ENCODE data around the gene DGCR6L. TPM values are rescaled to one million over a fixed set of nuclear protein-coding genes. Genes with fewer than 3 reads are reported as not detected.
A peak's percentile ranks its signal among the peaks of the same experiment; 100 is the strongest.
"Not testable (repeated sequence)": the region's sequence is repeated elsewhere in the genome, so short reads cannot be mapped to it uniquely, and the experiment has no call there.

DGCR6L gene
- total RNA-seq, 2 donors from 2014 or later: 23.3 to 31.8 TPM

GRCh38 chr22:20311249-20312062 lies 8.4 kb downstream of the DGCR6L start:
- not testable (repeated sequence) for ATAC-seq (replicated peaks in 1 of 2); H3K36me3 Mint-ChIP-seq (ENCODE audit: insufficient read depth in 2 of 2); H3K9me3 Mint-ChIP-seq; H3K27ac Mint-ChIP-seq; DNase-seq; H3K27me3 Mint-ChIP-seq (ENCODE audit: low read depth); H3K4me1 Mint-ChIP-seq (ENCODE audit: low read depth); H3K4me3 Mint-ChIP-seq

GRCh38 chr22:20310773-20311172 lies 9.1 kb downstream of the DGCR6L start:
- H3K27me3 Mint-ChIP-seq (ENCODE audit: low read depth); ATAC-seq (replicated peaks in 1 of 2); H3K9me3 Mint-ChIP-seq; H3K4me1 Mint-ChIP-seq (ENCODE audit: low read depth); H3K27ac Mint-ChIP-seq; DNase-seq; H3K36me3 Mint-ChIP-seq (ENCODE audit: insufficient read depth in 2 of 2); H3K4me3 Mint-ChIP-seq: not testable (repeated sequence)

GRCh38 chr22:20310180-20310579 lies 9.7 kb downstream of the DGCR6L start:
- not testable (repeated sequence) for DNase-seq; H3K4me1 Mint-ChIP-seq (ENCODE audit: low read depth); H3K36me3 Mint-ChIP-seq (ENCODE audit: insufficient read depth in 2 of 2); H3K27ac Mint-ChIP-seq; ATAC-seq (replicated peaks in 1 of 2); H3K9me3 Mint-ChIP-seq; H3K27me3 Mint-ChIP-seq (ENCODE audit: low read depth); H3K4me3 Mint-ChIP-seq

GRCh38 chr22:20308806-20309650 lies 10.8 kb downstream of the DGCR6L start:
- H3K36me3 Mint-ChIP-seq (ENCODE audit: insufficient read depth in 2 of 2); H3K27ac Mint-ChIP-seq; H3K27me3 Mint-ChIP-seq (ENCODE audit: low read depth); H3K4me1 Mint-ChIP-seq (ENCODE audit: low read depth); ATAC-seq (replicated peaks in 1 of 2); DNase-seq; H3K4me3 Mint-ChIP-seq; H3K9me3 Mint-ChIP-seq: not testable (repeated sequence)

GRCh38 chr22:20307448-20308447 lies 12.1 kb downstream of the DGCR6L start:
- not testable (repeated sequence) for H3K36me3 Mint-ChIP-seq (ENCODE audit: insufficient read depth in 2 of 2); H3K27ac Mint-ChIP-seq; H3K4me1 Mint-ChIP-seq (ENCODE audit: low read depth); H3K4me3 Mint-ChIP-seq; H3K27me3 Mint-ChIP-seq (ENCODE audit: low read depth); DNase-seq; H3K9me3 Mint-ChIP-seq; ATAC-seq (replicated peaks in 1 of 2)

- H3K27ac Mint-ChIP-seq; H3K9me3 Mint-ChIP-seq; ATAC-seq (replicated peaks in 1 of 2); DNase-seq; H3K4me3 Mint-ChIP-seq; H3K27me3 Mint-ChIP-seq (ENCODE audit: low read depth); H3K4me1 Mint-ChIP-seq (ENCODE audit: low read depth); H3K36me3 Mint-ChIP-seq (ENCODE audit: insufficient read depth in 2 of 2): not testable (repeated sequence)
Observed at GRCh38 chr22:20306646-20307447, 13.0 kb downstream of the DGCR6L start.

- H3K4me1 Mint-ChIP-seq (ENCODE audit: low read depth): no peaks in the 10 kb centered on the region
- no peak for DNase-seq
- no peaks in the 10 kb centered on the region for H3K36me3 Mint-ChIP-seq (ENCODE audit: insufficient read depth in 2 of 2)
- H3K9me3 Mint-ChIP-seq: no peaks in the 10 kb centered on the region
- H3K4me3 Mint-ChIP-seq: no peak overlapping the region
- H3K27ac Mint-ChIP-seq: no peak overlapping the region
- peaks cover 7% of the 10 kb centered on the region for H3K27me3 Mint-ChIP-seq (ENCODE audit: low read depth)
- ATAC-seq (replicated peaks in 1 of 2): peak; percentile 30 to 32
Observed at GRCh38 chr22:20305894-20306645, 13.8 kb downstream of the DGCR6L start.

GRCh38 chr22:20305230-20305893 lies 14.5 kb downstream of the DGCR6L start:
- H3K9me3 Mint-ChIP-seq; H3K27ac Mint-ChIP-seq; DNase-seq; H3K4me3 Mint-ChIP-seq; H3K4me1 Mint-ChIP-seq (ENCODE audit: low read depth); H3K36me3 Mint-ChIP-seq (ENCODE audit: insufficient read depth in 2 of 2): not testable (repeated sequence)
- peak; percentile 27 to 51 for ATAC-seq (replicated peaks in 1 of 2)
- peaks cover 15% of the 10 kb centered on the region for H3K27me3 Mint-ChIP-seq (ENCODE audit: low read depth)

GRCh38 chr22:20304646-20305045 lies 15.2 kb downstream of the DGCR6L start:
- H3K27me3 Mint-ChIP-seq (ENCODE audit: low read depth): peaks cover 15% of the 10 kb centered on the region
- no peak for DNase-seq
- H3K4me1 Mint-ChIP-seq (ENCODE audit: low read depth): peaks cover 5% of the 10 kb centered on the region
- H3K36me3 Mint-ChIP-seq (ENCODE audit: insufficient read depth in 2 of 2): no peaks in the 10 kb centered on the region
- no peak overlapping the region for H3K27ac Mint-ChIP-seq
- no peaks in the 10 kb centered on the region for H3K9me3 Mint-ChIP-seq
- ATAC-seq (replicated peaks in 1 of 2): no peak
- no peak overlapping the region for H3K4me3 Mint-ChIP-seq

GRCh38 chr22:20303229-20303534 lies 16.7 kb downstream of the DGCR6L start:
- ATAC-seq (replicated peaks in 1 of 2); H3K27ac Mint-ChIP-seq; H3K4me1 Mint-ChIP-seq (ENCODE audit: low read depth): not testable (repeated sequence)

GRCh38 chr22:20302438-20303228 lies 17.2 kb downstream of the DGCR6L start:
- Mint-ChIP-seq H3K27ac (no peak overlapping the region), H3K9me3 (no peaks in the 10 kb centered on the region), H3K36me3 (ENCODE audit: insufficient read depth in 2 of 2) (no peaks in the 10 kb centered on the region), H3K27me3 (ENCODE audit: low read depth) (peaks cover 20% of the 10 kb centered on the region), H3K4me3 (no peak overlapping the region), H3K4me1 (ENCODE audit: low read depth) (peaks cover 5% of the 10 kb centered on the region)
- DNase-seq (no peak), ATAC-seq (replicated peaks in 1 of 2) (no peak)

More at GRCh38 chr22:20303229-20303534, 16.7 kb downstream of the DGCR6L start:
- H3K9me3 Mint-ChIP-seq; DNase-seq; H3K4me3 Mint-ChIP-seq; H3K36me3 Mint-ChIP-seq (ENCODE audit: insufficient read depth in 2 of 2): not testable (repeated sequence)
- H3K27me3 Mint-ChIP-seq (ENCODE audit: low read depth): peaks cover 15% of the 10 kb centered on the region

All from activated T-cell treated with anti-CD3 and anti-CD28 coated beads, Interleukin-2, amount 50 U/mL, for 72 hours (primary cell).